OCI-LY3 (cell line): ENCODE measurements around the gene OR8B3.

Experiments
- H2AFZ ChIP-seq: fragments of 200-600, 300-600 bp; shearing (Covaris generic); 2 replicates; pipeline ENCODE4 v1.6.0; 2014; ENCODE audit warnings: antibody characterized with exemption, low read depth, low read length
- H3K27ac ChIP-seq: fragments of 200-600, 300-600 bp; sonication (generic); 2 replicates; pipeline ENCODE4 v1.5.1; 2014; ENCODE audit warnings: mild to moderate bottlenecking, low read length, moderate library complexity, mixed read lengths
- H3K27me3 ChIP-seq: fragments of 200-600, 300-600 bp; sonication (generic); 2 replicates; pipeline ENCODE4 v1.6.1; 2014; ENCODE audit warnings: low read depth, low read length, mixed read lengths
- H3K36me3 ChIP-seq: fragments of 200-600, 300-600 bp; sonication (generic); replicated peaks from 2 replicates; pipeline ENCODE3; 2014; ENCODE audit warnings: low read depth, low read length, mixed read lengths
- H3K4me1 ChIP-seq: fragments of 300-600, 200-600 bp; sonication (generic); 2 replicates; pipeline ENCODE4 v1.6.1; 2014; ENCODE audit warnings: low read length, mixed read lengths
- H3K4me2 ChIP-seq: fragments of 200-600, 300-600 bp; sonication (generic); 2 replicates; pipeline ENCODE4 v1.6.1; 2014; ENCODE audit warnings: low read length, mixed read lengths
- H3K4me3 ChIP-seq: fragments of 300-600, 200-600 bp; sonication (generic); 2 replicates; pipeline ENCODE4 v1.5.1; 2014; ENCODE audit warnings: antibody characterized with exemption, mild to moderate bottlenecking, low read length, moderate library complexity
- H3K79me2 ChIP-seq: fragments of 300-600, 200-600 bp; shearing (Covaris generic); 2 replicates; pipeline ENCODE4 v1.6.1; 2014; ENCODE audit warnings: mild to moderate bottlenecking, low read length, mixed read lengths
- H3K9ac ChIP-seq: fragments of 300-600, 200-600 bp; shearing (Covaris generic); 2 replicates; pipeline ENCODE4 v1.6.0; 2014; ENCODE audit warnings: mild to moderate bottlenecking, low read length, moderate library complexity
- H3K9me3 ChIP-seq: fragments of 200-600, 300-600 bp; shearing (Covaris generic); 2 replicates; pipeline ENCODE4 v1.6.1; 2014; ENCODE audit warnings: low read length, mixed read lengths; ENCODE audit not compliant: insufficient read depth
- H4K20me1 ChIP-seq: fragments of 200-600, 300-600 bp; sonication (generic); 2 replicates; pipeline ENCODE4 v1.6.1; 2016; ENCODE audit warnings: low read length, mixed read lengths; ENCODE audit not compliant: insufficient read depth
- CTCF ChIP-seq: fragments of 200-600, 300-600 bp; sonication (generic); IDR thresholded peaks from 2 replicates; pipeline ENCODE4 v1.5.1; 2014; ENCODE audit warnings: antibody characterized with exemption, low read length, low read depth
- EZH2phosphoT487 ChIP-seq: fragments of 200-600 bp; shearing (Covaris generic); IDR thresholded peaks from 2 replicates; pipeline ENCODE4 v1.6.1; 2018; ENCODE audit warnings: antibody characterized with exemption, mixed run types, low read depth

OR8B3 gene

GRCh38 chr11:124380585-124380984, 18.2 kb downstream of the OR8B3 start:
- H3K79me2 ChIP-seq = no peaks in the 10 kb centered on the region
- H4K20me1 ChIP-seq = no peaks in the 10 kb centered on the region
- H3K4me1 ChIP-seq = no peaks in the 10 kb centered on the region
- H3K27me3 ChIP-seq = no peaks in the 10 kb centered on the region
- H2AFZ ChIP-seq = no peak overlapping the region
- H3K4me2 ChIP-seq = no peak overlapping the region
- H3K9ac ChIP-seq = no peak overlapping the region
- TF ChIP-seq EZH2phosphoT487 (no peak), CTCF (no peak)
- H3K27ac ChIP-seq = no peak overlapping the region
- H3K4me3 ChIP-seq = no peak overlapping the region
- H3K36me3 ChIP-seq = no peaks in the 10 kb centered on the region
- H3K9me3 ChIP-seq = no peaks in the 10 kb centered on the region

GRCh38 chr11:124376280-124376679, 22.5 kb downstream of the OR8B3 start:
- Histone ChIP-seq H3K9ac (no peak overlapping the region), H3K4me1 (no peaks in the 10 kb centered on the region), H3K36me3 (no peaks in the 10 kb centered on the region), H3K4me2 (no peak overlapping the region), H2AFZ (no peak overlapping the region), H3K9me3 (no peaks in the 10 kb centered on the region), H3K79me2 (no peaks in the 10 kb centered on the region), H3K27ac (no peak overlapping the region), H3K27me3 (no peaks in the 10 kb centered on the region), H3K4me3 (no peak overlapping the region), H4K20me1 (no peaks in the 10 kb centered on the region)
- no peak for TF ChIP-seq EZH2phosphoT487
- TF ChIP-seq CTCF = no peak

GRCh38 chr11:124359566-124359965, 39.3 kb downstream of the OR8B3 start:
- Histone ChIP-seq H3K27me3 (0 out of 2 replicates have a peak, but pooled peaks cover 9% of the 10 kb centered on the region), H3K4me3 (no peak overlapping the region), H2AFZ (no peak overlapping the region), H3K4me1 (no peaks in the 10 kb centered on the region), H3K79me2 (no peaks in the 10 kb centered on the region), H3K9ac (no peak overlapping the region), H3K27ac (no peak overlapping the region), H3K9me3 (no peaks in the 10 kb centered on the region), H3K4me2 (no peak overlapping the region), H4K20me1 (no peaks in the 10 kb centered on the region), H3K36me3 (no peaks in the 10 kb centered on the region)
- no peak for TF ChIP-seq EZH2phosphoT487
- no peak for TF ChIP-seq CTCF

- Histone ChIP-seq H3K9ac (no peak overlapping the region), H2AFZ (no peak overlapping the region), H4K20me1 (no peaks in the 10 kb centered on the region), H3K79me2 (no peaks in the 10 kb centered on the region), H3K4me3 (no peak overlapping the region), H3K36me3 (no peaks in the 10 kb centered on the region), H3K27ac (no peak overlapping the region), H3K27me3 (no peaks in the 10 kb centered on the region), H3K9me3 (no peaks in the 10 kb centered on the region), H3K4me2 (no peak overlapping the region), H3K4me1 (no peaks in the 10 kb centered on the region)
- TF ChIP-seq EZH2phosphoT487 = no peak
Measured at GRCh38 chr11:124346311-124346955, 52.4 kb downstream of the OR8B3 start.
